LNCAP (cell line): ENCODE measurements around the gene GALNT18.

Experiments
- CTCF ChIP-seq: fragments of 450-650 bp; IDR thresholded peaks from 2 replicates; pipeline ENCODE4 v1.5.1; 2017; ENCODE audit warnings: mild to moderate bottlenecking

GALNT18 gene

GRCh38 chr11:11348303-11348702 is 273.5 kb downstream of the GALNT18 start:
- TF ChIP-seq CTCF = no peak

- TF ChIP-seq CTCF = no peak
Observed at GRCh38 chr11:11347592-11347991, 274.2 kb downstream of the GALNT18 start.

GRCh38 chr11:11346303-11346702 is 275.5 kb downstream of the GALNT18 start:
- no peak for TF ChIP-seq CTCF

GRCh38 chr11:11345099-11345498 is 276.7 kb downstream of the GALNT18 start:
- TF ChIP-seq CTCF = no peak

- no peak for TF ChIP-seq CTCF
Observed at GRCh38 chr11:11344045-11344444, 277.8 kb downstream of the GALNT18 start.

GRCh38 chr11:11338304-11338703 is 283.5 kb downstream of the GALNT18 start:
- no peak for TF ChIP-seq CTCF

- no peak for TF ChIP-seq CTCF
Observed at GRCh38 chr11:11336664-11337063, 285.1 kb downstream of the GALNT18 start.

GRCh38 chr11:11335043-11335442 is 286.8 kb downstream of the GALNT18 start:
- TF ChIP-seq CTCF = no peak
